Esophagus mucosa (tissue), 1 donor: Measurements from ENCODE around the gene KIR2DL4. TPM values are rescaled to one million over a fixed set of nuclear protein-coding genes. Genes with fewer than 3 reads are reported as not detected.
"Not testable (repeated sequence)": the region's sequence is repeated elsewhere in the genome, so short reads cannot be mapped to it uniquely, and the experiment has no call there.

Source experiments
- ATAC-seq: fragments of 200-7000 bp; cut with Tn5 transposase; one replicate; pipeline ENCODE4 v1.9.1; 2020
- total RNA-seq: library from RNA; stranded (reverse); gene quantifications from one replicate; pipeline ENCODE4 v1.2.4, GENCODE V29; 2023
- donor health status: DM: yes; HTN: yes; CAD: no.

The KIR2DL4 gene
- total RNA-seq: not detected

DNA sequence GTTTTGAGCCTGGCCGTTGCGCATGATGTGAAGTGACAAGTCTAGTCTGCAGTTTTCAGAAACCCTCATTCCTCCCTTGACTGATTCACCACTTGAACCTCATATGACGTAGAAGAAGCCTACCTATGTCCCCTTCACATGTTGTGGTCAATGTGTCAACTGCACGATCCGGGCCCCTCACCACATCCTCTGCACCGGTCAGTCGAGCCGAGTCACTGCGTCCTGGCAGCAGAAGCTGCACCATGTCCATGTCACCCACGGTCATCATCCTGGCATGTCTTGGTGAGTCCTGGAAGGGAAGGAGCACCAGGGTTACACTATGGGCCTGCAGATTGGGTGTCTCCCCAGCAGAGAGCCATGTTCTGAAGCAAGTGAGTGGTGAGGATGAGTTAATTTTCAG, at the start of gene KIR2DL4:
Gene KIR2DL4, plus strand, starts transcription at position 201 of the 400 bp plus-strand sequence. Its CDS starts 42 bp downstream, at position 243.
- no peak for ATAC-seq

DNA sequence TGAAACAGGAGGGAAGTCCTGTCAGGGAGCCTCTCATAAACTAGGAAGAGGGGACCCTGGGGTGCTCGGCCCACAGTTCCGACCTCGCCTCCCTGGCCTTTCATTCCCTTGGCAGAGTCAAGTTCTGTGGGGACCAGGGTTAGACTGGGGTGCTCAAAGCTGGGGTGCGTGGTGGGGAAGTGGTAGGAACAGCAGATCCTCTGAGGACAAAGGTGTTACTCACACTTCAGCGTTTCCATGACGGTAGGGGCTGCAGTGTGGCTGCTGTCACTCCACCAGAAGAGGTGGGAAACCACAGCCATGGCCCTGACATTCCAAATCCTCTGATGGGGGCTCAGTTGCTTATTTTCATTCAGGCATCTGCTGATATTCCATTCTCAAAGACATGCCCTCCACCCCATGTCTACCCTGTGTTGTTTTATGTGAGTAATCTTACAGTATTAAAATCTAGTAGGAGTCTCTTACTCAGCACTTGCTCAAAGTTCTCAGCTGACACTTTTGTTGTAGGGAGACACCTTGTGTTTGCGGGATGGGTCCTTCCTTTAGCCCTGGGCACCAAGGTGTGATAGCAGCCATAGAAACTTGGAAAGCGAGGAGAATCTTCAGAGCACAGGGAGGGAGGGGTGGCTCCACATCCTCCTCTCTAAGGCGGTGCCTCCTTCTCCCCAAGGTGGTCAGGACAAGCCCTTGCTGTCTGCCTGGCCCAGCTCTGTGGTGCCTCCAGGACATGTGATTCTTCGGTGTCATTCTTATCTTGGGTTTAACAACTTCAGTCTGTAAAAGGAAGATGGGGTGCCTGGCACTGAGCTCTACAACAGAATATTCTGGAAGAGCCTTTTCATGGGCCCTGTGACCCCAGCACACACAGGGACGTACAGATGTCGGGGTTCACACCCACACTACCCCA, 47.0 kb upstream of the KIR2DL4 start:
- ATAC-seq: not testable (repeated sequence)

DNA sequence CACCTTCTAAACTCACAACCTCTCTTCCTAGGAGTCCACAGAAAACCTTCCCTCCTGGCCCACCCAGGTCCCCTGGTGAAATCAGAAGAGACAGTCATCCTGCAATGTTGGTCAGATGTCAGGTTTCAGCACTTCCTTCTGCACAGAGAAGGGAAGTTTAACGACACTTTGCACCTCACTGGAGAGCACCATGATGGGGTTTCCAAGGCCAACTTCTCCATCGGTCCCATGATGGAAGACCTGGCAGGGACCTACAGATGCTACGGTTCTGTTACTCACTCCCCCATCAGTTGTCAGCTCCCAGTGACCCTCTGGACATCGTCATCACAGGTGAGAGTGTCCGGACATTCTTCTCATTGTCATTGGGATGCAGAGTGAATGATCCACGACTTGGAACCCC, 44.8 kb upstream of the KIR2DL4 start:
- not testable (repeated sequence) for ATAC-seq

DNA sequence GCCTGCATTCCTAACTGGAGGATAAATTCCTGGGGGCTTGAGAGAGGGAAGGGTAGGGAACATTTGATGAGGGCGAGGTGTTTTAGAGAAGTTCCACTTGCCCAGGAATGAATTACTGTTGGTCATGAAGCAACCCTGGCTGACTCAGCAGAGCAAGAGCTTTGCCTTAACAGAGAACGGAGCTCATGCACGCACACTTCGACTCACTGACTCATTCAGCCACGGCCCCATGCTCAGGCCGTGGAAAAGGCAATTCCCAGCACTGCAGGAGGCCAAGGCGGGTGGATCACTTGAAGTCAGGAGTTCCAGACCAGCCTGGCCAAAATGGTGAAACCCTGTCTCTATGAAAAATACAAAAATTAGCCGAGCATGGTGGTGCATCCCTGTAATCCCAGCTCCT, 39.2 kb upstream of the KIR2DL4 start:
- ATAC-seq: not testable (repeated sequence)

DNA sequence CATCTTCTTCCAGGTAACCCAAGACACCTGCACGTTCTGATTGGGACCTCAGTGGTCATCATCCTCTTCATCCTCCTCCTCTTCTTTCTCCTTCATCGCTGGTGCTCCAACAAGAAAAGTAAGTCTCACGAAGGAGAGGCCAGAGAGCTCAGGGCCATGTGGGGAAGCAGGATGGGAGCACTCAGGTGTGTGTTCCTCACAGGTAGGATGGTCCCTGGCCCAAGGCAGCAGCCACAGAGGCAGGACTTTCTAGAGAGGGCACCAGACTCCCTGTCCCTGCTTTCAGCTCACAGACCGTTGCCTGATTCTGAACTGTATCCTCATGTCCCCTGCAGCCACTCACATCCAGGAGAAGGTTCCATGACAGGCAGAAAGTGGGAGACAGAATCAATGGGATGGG, 36.9 kb upstream of the KIR2DL4 start:
- not testable (repeated sequence) for ATAC-seq

DNA sequence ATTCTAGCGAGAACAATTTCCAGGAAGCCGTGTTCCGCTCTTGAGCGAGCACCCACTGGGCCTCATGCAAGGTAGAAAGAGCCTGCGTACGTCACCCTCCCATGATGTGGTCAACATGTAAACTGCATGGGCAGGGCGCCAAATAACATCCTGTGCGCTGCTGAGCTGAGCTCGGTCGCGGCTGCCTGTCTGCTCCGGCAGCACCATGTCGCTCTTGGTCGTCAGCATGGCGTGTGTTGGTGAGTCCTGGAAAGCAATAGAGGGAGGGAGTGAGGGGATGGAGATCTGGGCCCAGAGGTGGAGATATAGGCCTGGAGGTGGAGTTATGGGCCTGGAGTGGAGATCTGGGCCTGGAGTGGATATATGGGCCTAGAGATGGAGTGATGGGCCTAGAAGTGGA, 33.8 kb upstream of the KIR2DL4 start, which contains the start of gene KIR2DL1:
Gene KIR2DL1, plus strand, starts transcription at position 148 of the 400 bp plus-strand sequence. Its CDS starts 58 bp downstream, at position 206.
- not testable (repeated sequence) for ATAC-seq

DNA sequence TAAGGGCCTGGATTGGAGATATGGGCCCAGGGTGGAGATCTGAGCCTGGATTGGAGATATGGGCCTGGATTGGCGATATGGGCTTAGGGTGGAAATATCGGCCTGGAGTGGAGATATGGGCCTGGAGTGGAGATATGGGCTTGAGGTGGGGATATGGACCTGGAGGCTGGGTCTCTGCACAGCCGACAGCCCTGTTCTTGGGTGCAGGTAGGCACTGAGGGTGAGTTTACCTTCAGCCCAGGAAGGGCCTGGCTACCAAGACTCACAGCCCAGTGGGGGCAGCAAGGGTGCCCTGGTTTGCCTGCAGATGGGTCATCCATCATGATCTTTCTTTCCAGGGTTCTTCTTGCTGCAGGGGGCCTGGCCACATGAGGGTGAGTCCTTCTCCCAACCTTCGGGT, 32.9 kb upstream of the KIR2DL4 start:
- not testable (repeated sequence) for ATAC-seq

DNA sequence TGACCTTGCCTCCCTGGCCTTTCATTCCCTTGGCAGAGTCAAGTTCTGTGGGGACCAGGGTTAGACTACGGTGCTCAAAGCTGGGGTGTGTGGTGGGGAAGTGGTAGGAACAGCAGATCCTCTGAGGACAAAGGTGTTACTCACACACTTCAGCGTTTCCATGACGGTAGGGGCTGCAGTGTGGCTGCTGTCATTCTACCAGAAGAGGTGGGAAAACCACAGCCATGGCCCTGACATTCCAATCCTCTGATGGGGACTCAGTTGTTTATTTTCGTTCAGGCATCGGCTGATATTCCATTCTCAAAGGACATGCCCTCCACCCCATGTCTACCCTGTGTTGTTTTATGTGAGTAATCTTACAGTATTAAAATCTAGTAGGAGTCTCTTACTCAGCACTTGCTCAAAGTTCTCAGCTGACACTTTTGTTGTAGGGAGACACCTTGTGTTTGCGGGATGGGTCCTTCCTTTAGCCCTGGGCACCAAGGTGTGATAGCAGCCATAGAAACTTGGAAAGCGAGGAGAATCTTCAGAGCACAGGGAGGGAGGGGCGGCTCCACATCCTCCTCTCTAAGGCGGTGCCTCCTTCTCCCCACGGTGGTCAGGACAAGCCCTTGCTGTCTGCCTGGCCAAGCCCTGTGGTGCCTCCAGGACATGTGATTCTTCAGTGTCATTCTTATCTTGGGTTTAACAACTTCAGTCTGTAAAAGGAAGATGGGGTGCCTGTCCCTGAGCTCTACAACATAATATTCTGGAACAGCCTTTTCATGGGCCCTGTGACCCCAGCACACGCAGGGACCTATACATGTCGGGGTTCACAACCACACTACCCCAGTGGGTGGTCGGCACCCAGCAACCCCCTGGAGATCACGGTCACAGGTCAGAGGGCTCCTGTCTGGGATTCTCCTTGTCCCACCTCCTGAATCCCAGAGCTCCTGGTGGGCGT, 32.1 kb upstream of the KIR2DL4 start:
- not testable (repeated sequence) for ATAC-seq

DNA sequence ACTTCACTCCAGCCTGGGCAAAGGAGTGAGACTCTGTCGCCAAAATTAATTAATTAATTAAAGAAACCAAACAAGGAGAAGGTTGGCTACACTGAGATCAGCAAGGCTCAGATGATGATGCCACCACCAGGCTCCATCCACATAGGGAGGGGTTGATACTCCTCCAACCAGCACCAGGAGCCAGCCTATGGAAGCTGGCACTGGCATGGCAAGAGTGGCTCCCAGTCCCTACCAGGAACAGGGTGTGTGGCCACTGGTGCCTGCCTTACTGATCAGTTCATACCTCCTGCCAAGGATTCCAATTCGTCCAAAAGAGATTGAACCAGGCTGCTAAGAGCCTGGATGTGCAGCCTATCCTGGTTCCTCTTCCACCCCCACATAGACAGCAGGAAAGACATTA, 30.7 kb upstream of the KIR2DL4 start:
- ATAC-seq: not testable (repeated sequence)

DNA sequence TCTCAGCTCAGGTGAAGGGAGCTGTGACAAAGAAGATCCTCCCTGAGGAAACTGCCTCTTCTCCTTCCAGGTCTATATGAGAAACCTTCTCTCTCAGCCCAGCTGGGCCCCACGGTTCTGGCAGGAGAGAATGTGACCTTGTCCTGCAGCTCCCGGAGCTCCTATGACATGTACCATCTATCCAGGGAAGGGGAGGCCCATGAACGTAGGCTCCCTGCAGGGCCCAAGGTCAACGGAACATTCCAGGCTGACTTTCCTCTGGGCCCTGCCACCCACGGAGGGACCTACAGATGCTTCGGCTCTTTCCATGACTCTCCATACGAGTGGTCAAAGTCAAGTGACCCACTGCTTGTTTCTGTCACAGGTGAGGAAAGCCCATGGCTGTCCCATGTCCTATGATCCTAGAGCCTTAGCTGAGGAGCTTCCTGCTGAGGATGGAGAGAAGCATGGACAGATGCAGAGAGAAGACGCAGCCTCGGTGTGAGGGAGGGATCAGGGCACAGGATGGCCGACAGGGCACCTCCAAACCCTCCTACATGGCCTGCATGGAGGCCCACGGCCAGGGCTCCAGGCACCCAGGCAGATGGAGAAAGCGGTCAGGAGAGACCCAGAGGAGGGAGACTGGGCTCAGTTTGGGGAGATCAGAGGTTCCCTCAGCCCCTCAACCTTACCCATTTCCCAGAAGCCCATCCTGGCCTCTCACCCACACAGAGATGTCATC, 28.2 kb upstream of the KIR2DL4 start:
- not testable (repeated sequence) for ATAC-seq

DNA sequence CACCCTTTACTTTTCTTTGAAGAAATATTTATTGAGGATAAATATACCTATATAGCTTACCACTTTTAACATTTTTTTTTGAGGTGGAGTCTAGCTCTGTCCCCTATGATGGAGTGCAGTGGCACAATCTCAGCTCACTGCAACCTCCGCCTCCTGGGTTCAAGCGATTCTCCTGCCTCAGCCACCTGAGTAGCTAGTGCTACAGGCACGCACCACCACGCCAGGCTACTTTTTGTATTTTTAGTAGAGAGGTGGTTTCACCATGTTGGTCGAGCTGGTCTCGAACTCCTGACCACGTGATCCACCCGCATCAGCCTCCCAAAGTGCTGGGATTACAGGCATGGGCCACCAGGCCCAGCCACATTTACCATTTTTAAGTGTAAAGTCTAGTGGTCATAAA, 27.6 kb upstream of the KIR2DL4 start:
- not testable (repeated sequence) for ATAC-seq

DNA sequence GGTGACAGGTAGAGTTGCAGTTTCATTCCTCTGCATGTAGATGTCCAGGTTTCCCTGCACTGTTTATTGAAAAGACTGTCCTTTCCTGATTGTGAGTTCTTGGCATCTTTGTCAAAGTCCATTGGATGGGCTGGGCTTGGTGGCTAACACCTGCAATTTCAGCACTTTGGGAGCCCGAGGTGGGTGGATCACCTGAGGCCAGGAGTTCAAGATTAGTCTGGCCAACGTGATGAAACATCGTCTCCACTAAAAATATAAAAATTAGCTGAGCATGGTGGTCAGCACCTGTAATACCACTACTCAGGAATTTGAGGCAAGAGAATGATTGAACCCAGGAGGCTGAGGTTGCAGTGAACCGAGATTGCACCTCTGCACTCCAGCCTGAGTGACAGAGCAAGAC, 25.6 kb upstream of the KIR2DL4 start:
- ATAC-seq: not testable (repeated sequence)

DNA sequence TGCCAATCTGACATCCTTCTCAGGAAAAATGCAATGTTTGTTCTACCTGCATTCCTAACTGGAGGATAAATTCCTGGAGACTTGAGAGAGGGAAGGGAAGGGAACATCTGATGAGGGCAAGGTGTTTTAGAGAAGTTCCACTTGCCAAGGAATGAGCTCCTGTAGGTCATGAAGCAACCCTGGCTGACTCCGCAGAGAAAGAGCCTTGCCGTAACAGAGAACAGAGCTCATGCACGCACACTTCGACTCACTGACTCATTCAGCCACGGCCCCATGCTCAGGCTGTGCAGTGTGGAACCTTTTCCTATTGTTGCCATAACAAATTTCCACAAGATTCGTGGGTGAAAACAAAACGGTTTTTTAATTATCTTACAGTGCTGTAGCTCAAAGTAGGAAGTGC, 24.5 kb upstream of the KIR2DL4 start:
- not testable (repeated sequence) for ATAC-seq

DNA sequence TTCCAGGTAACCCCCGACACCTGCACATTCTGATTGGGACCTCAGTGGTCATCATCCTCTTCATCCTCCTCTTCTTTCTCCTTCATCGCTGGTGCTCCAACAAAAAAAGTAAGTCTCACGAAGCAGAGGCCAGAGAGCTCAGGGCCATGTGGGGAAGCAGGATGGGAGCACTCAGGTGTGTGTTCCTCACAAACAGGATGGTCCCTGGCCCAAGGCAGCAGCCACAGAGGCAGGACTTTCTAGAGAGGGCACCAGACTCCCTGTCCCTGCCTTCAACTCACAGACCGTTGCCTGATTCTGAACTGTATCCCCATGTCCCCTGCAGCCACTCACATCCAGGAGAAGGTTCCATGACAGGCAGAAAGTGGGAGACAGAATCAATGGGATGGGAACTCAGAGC, 20.5 kb upstream of the KIR2DL4 start:
- not testable (repeated sequence) for ATAC-seq

DNA sequence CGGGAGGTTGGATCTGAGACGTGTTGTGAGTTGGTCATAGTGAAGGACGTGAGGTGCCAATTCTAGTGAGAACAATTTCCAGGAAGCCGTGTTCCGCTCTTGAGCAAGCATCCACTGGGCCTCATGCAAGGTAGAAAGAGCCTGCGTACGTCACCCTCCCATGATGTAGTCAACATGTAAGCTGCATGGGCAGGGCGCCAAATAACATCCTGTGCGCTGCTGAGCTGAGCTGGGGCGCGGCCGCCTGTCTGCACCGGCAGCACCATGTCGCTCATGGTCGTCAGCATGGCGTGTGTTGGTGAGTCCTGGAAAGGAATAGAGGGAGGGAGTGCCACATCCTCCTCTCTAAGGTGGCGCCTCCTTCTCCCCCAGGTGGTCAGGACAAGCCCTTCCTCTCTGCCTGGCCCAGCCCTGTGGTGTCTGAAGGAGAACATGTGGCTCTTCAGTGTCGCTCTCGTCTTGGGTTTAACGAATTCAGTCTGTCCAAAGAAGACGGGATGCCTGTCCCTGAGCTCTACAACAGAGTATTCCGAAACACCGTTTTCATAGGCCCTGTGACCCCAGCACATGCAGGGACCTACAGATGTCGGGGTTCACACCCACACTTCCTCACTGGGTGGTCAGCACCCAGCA, 17.2 kb upstream of the KIR2DL4 start:
- ATAC-seq: not testable (repeated sequence)

DNA sequence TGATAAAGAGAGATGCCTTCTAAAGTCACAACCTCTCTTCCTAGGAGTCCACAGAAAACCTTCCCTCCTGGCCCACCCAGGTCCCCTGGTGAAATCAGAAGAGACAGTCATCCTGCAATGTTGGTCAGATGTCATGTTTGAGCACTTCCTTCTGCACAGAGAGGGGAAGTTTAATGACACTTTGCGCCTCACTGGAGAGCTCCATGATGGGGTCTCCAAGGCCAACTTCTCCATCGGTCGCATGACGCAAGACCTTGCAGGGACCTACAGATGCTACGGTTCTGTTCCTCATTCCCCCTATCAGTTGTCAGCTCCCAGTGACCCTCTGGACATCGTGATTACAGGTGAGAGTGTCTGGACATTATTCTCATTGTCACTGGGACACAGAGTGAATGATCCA, 15.3 kb upstream of the KIR2DL4 start:
- ATAC-seq: not testable (repeated sequence)

DNA sequence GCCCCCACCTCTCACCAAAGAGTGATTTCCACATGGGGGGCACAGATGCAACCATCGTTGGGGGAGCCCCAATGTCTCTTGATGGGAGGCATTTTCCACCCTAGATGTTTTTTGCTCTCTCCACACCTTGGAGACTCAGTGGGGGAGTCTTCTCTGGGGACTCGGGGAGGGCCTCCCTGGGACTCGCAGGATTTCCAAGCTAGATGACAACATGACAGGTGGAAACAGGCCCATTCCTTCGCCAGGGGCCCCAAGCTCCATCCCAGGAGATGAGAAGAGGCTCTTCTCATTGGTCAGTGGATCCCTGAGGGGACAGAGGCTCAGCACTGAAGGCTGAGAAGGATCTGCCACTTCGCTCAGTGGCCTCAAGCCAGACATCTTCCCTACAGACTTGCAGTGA, 12.7 kb upstream of the KIR2DL4 start:
- ATAC-seq: no peak

DNA sequence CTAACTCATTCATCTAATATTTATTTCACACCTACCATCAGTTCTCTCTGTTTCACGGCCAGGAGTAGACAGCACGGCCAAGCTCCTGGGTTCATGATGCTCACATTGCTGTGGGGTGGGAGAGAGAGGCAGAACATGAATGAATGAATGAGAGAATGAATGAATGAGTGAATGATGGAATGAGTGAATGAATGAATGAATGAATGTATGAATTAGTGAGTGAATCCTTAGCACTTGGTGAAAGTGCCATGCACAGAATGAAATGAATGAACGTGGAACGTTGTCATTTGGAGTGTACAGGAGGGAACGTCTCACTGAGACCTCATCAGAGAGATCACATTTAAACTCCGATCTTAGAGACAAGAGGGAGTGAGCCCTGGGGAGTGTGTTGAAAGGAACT, 11.9 kb upstream of the KIR2DL4 start:
- no peak for ATAC-seq

DNA sequence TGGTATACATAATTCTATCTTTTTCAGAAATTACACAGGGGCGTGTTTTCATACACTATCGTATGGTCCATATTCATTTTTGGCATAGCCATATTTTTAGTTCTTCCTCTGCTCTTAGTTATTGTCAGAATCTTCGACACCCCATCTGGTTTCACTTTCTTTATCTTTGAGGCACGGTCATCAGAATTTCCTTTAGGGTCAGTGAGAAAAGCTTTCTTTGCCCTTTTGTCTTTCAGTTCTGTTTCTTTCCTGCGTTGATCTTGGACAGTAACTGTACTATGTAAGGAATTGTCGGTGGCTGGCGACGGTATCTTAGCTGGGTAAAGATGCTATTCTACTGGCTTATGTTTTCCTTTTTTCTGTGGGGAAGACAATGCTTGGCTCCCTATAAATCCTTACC, 10.6 kb upstream of the KIR2DL4 start:
- no peak for ATAC-seq

DNA sequence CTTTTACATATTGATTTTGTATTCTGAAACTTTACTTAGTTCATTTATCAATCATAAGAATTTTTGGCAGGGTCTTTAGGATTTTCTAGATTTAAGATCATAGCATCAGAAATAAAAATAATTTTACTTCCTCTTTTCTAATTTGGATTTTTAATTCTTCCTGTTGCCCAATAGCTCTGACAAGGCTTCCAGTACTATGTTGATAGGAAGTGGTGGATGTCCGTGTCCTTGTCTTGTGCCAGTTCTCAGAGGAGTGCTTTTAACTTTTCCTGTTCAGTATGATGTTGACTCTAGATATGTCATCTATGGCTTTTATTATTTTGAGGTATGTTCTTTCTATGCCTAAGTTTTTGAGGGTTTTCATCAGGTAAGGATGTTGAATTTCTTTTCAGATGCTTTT, 7.7 kb upstream of the KIR2DL4 start:
- ATAC-seq: no peak

DNA sequence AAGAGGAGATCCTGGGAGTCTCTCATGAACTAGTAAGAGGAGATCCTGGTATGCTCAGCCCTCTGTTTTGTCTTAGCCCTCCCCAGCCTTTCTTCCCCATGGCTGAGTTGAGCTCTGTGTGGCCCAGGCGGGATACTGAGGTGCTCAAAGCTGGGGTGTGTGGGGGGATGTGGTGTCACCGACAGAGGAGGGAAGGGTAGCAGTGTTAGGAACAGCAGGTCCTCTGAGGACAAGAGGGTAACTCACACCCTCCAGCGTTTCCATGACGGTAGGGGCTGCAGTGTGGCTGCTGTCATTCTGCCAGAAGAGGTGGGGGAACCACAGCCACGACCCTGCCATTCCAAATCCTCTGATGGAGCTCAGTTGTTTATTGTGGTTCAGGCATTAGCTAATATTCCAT, 691 bp downstream of the KIR2DL4 start:
- ATAC-seq: no peak

DNA sequence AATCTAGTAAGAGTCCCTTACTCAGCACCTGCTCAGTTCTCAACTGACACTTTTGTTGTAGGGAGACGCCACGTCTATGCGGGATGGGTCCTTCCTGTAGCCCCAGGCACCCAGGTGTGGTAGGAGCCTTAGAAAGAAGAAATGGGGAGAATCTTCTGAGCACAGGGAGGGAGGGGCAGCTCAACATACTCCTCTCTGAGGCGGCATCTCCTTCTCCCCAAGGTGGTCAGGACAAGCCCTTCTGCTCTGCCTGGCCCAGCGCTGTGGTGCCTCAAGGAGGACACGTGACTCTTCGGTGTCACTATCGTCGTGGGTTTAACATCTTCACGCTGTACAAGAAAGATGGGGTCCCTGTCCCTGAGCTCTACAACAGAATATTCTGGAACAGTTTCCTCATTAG, 1.2 kb downstream of the KIR2DL4 start:
- ATAC-seq: no peak
